HepG2 (cell line): ENCODE measurements around the gene CLHC1. TPM values are rescaled to one million over a fixed set of nuclear protein-coding genes. Genes with fewer than 3 reads are reported as not detected.

Source experiments
- ATF7-NPFF ChIP-seq: sonication (generic); formaldehyde crosslinking; IDR thresholded peaks from 2 replicates; pipeline ENCODE4 v1.8.1; 2023; ENCODE audit warnings: mild to moderate bottlenecking, low read depth, missing genetic modification reagents, moderate library complexity
- CBX1 ChIP-seq: IDR thresholded peaks from one replicate; pipeline ENCODE4 v1.6.1; 2016; ENCODE audit warnings: antibody characterized with exemption, low read depth
- CHD2 ChIP-seq: IDR thresholded peaks from 2 replicates; pipeline ENCODE4 v1.6.1; 2011; ENCODE audit warnings: low read depth, low read length, improper control_type of control experiment
- ELF1 ChIP-seq: sonication (generic); formaldehyde crosslinking; IDR thresholded peaks from 2 replicates; pipeline ENCODE4 v1.4.0; 2020; ENCODE audit warnings: missing genetic modification reagents
- ELF4 ChIP-seq: sonication (generic); formaldehyde crosslinking; IDR thresholded peaks from 2 replicates; pipeline ENCODE4 v1.5.0; 2020; ENCODE audit warnings: missing genetic modification reagents, mild to moderate bottlenecking, moderate library complexity, borderline replicate concordance
- GZF1 ChIP-seq: sonication (generic); formaldehyde crosslinking; IDR thresholded peaks from 2 replicates; pipeline ENCODE4 v1.5.1; 2020; ENCODE audit warnings: mild to moderate bottlenecking, missing genetic modification reagents
- HMGA1 ChIP-seq: sonication (generic); formaldehyde crosslinking; conservative IDR thresholded peaks from 2 replicates; pipeline ENCODE4 v1.4.0; 2020; ENCODE audit warnings: missing genetic modification reagents
- MIER2 ChIP-seq: IDR thresholded peaks from 2 replicates; pipeline ENCODE4 v1.6.1; 2016; ENCODE audit warnings: missing biosample characterization, missing genetic modification reagents
- NR1H2 ChIP-seq: sonication (generic); formaldehyde crosslinking; IDR thresholded peaks from 2 replicates; pipeline ENCODE4 v1.8.1; 2022; ENCODE audit warnings: low read depth, missing genetic modification reagents, borderline replicate concordance
- RBFOX2 ChIP-seq: fragments of 200-400 bp; formaldehyde crosslinking; IDR thresholded peaks from 2 replicates; pipeline ENCODE4 v1.6.1; 2017; ENCODE audit warnings: low read depth, mild to moderate bottlenecking, low read length
- RELA ChIP-seq: sonication (generic); formaldehyde crosslinking; IDR thresholded peaks from 2 replicates; pipeline ENCODE4 v1.4.0; 2020; ENCODE audit warnings: missing genetic modification reagents
- SCMH1 ChIP-seq: sonication (generic); formaldehyde crosslinking; IDR thresholded peaks from 2 replicates; pipeline ENCODE4 v1.9.0; 2021; ENCODE audit warnings: missing genetic modification reagents, mild to moderate bottlenecking, borderline replicate concordance
- SOX5 ChIP-seq: IDR thresholded peaks from 2 replicates; pipeline ENCODE4 v1.6.1; 2016; ENCODE audit warnings: borderline replicate concordance
- TRIM24 ChIP-seq: sonication (generic); formaldehyde crosslinking; IDR thresholded peaks from 2 replicates; pipeline ENCODE4 v1.8.0; 2022; ENCODE audit warnings: mild to moderate bottlenecking, missing genetic modification reagents
- XBP1 ChIP-seq: sonication (generic); formaldehyde crosslinking; IDR thresholded peaks from 2 replicates; pipeline ENCODE4 v1.5.0; 2020; ENCODE audit warnings: missing genetic modification reagents
- ZNF160 ChIP-seq: sonication (generic); formaldehyde crosslinking; IDR thresholded peaks from 2 replicates; pipeline ENCODE4 v1.8.0; 2022; ENCODE audit warnings: mild to moderate bottlenecking, inconsistent platforms, missing genetic modification reagents
- ZNF235 ChIP-seq: sonication (generic); formaldehyde crosslinking; IDR thresholded peaks from 2 replicates; pipeline ENCODE4 v1.8.1; 2023; ENCODE audit warnings: mild to moderate bottlenecking, missing genetic modification reagents, borderline replicate concordance
- ZNF256 ChIP-seq: sonication (generic); formaldehyde crosslinking; conservative IDR thresholded peaks from 2 replicates; pipeline ENCODE4 v1.4.0; 2020; ENCODE audit warnings: missing genetic modification reagents
- ZNF333 ChIP-seq: sonication (generic); formaldehyde crosslinking; IDR thresholded peaks from 2 replicates; pipeline ENCODE4 v1.4.0; 2020; ENCODE audit warnings: mild to moderate bottlenecking, missing genetic modification reagents, borderline replicate concordance
- ZNF451 ChIP-seq: sonication (generic); formaldehyde crosslinking; IDR thresholded peaks from 2 replicates; pipeline ENCODE4 v1.5.0; 2020; ENCODE audit warnings: mild to moderate bottlenecking, missing genetic modification reagents
- ZNF547 ChIP-seq: sonication (generic); formaldehyde crosslinking; IDR thresholded peaks from 2 replicates; pipeline ENCODE4 v1.5.1; 2020; ENCODE audit warnings: mild to moderate bottlenecking, missing genetic modification reagents
- ZNF552 ChIP-seq: sonication (generic); formaldehyde crosslinking; IDR thresholded peaks from 2 replicates; pipeline ENCODE4 v1.9.0; 2022; ENCODE audit warnings: missing genetic modification reagents, mild to moderate bottlenecking, borderline replicate concordance
- ZNF782 ChIP-seq: sonication (generic); formaldehyde crosslinking; IDR thresholded peaks from 2 replicates; pipeline ENCODE4 v1.4.0; 2020; ENCODE audit warnings: missing genetic modification reagents, mild to moderate bottlenecking, borderline replicate concordance
- polyA plus RNA-seq, 8 experiments: library from polyadenylated mRNA; depleted of rRNA in 3 of 8; stranded (reverse) in 7 of 8; unstranded in 1 of 8; fragments of >200 nt; fragmentation: Illumina TruSeq in 4 of 8; extraction: Trizol in 4 of 8; gene quantifications; 2 replicates each; pipeline versions ENCODE4 v1.2.1 to v1.2.3, GENCODE V29; 2011 to 2016; ENCODE audit warnings: low read depth in 4 of 8, missing spikeins in 1 of 8, mixed read lengths in 1 of 8; ENCODE audit not compliant: insufficient read depth in 1 of 8
- total RNA-seq, 5 experiments: library from RNA; depleted of rRNA; stranded (reverse); fragments of >200 nt; fragmentation: Illumina TruSeq; extraction: Trizol; gene quantifications; 2 replicates each; pipeline ENCODE4 v1.2.3, GENCODE V29; 2016; ENCODE audit warnings: low read depth in 1 of 5
- TF ChIP-seq, protein P1 (sequence below): sonication (generic); formaldehyde crosslinking; IDR thresholded peaks from 2 replicates; pipeline ENCODE4 v1.4.0; 2020; ENCODE audit warnings: mild to moderate bottlenecking, missing genetic modification reagents
- TF ChIP-seq, protein P2 (sequence below): sonication (generic); formaldehyde crosslinking; IDR thresholded peaks from 2 replicates; pipeline ENCODE4 v1.5.1; 2020; ENCODE audit warnings: mild to moderate bottlenecking, missing genetic modification reagents, moderate library complexity
- TF ChIP-seq, protein P3 (sequence below): sonication (generic); formaldehyde crosslinking; IDR thresholded peaks from 2 replicates; pipeline ENCODE4 v1.4.0; 2020; ENCODE audit warnings: mild to moderate bottlenecking, missing genetic modification reagents
- TF ChIP-seq, protein P4 (sequence below): sonication (generic); IDR thresholded peaks from 2 replicates; pipeline ENCODE4 v1.6.1; 2016; ENCODE audit warnings: low read depth, borderline replicate concordance

CLHC1 gene
- total and polyA plus RNA-seq, 2 of the 13 experiments (the other 11 are each of a cell fraction or from before 2014, with no cell fraction given) = 9.8 to 12.6 TPM

DNA sequence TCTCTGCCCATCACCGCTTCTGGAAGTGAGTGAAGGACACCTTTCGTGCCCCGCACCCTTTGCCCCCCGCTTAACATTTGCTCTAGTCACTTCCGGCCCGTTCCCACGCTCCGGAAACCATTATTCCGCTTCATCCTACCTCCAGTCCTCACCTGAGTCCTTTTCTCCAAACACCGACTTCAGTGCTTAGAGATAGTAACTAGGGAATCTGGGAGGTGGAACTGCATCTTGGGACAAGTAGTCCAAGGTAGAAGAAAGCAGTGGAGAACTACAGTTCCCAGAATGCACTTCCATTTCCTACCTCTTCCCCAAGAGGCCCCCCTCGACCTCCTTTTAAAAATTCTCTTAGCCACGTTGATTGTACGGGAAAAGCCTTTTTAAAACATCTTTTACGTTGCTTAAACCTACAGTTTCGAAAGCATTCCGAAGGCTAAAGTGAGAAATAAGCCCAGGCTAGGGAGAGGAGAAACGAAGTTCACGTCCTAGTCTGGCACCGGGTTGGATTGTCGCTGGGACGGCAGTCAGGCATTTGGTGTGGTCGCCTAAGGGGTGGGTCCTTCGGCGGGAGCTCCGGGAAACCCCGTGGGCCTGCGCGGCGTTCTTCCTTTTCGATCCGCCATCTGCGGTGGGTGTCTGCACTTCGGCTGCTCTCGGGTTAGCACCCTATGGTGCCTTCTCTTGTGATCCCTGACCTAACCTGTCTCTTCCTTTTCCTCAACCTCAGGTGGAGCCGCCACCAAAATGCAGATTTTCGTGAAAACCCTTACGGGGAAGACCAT is at the start of gene CLHC1, which contains the start of gene RPS27A (continued):
- TF ChIP-seq, protein P1, sequence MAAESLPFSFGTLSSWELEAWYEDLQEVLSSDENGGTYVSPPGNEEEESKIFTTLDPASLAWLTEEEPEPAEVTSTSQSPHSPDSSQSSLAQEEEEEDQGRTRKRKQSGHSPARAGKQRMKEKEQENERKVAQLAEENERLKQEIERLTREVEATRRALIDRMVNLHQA (CRISPR knock-in tag) = no peak
- TF ChIP-seq ZNF256 (CRISPR knock-in tag) = peak; percentile 87; the same call in 1 of the 2 replicates
- peak; percentile 44; the same call in 1 of the 2 replicates for TF ChIP-seq SOX5 (CRISPR knock-in tag)
- TF ChIP-seq, protein P2, sequence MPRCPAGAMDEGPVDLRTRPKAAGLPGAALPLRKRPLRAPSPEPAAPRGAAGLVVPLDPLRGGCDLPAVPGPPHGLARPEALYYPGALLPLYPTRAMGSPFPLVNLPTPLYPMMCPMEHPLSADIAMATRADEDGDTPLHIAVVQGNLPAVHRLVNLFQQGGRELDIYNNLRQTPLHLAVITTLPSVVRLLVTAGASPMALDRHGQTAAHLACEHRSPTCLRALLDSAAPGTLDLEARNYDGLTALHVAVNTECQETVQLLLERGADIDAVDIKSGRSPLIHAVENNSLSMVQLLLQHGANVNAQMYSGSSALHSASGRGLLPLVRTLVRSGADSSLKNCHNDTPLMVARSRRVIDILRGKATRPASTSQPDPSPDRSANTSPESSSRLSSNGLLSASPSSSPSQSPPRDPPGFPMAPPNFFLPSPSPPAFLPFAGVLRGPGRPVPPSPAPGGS (CRISPR knock-in tag) = peak; percentile 66
- TF ChIP-seq CHD2 = no peak; the same call in 1 of the 2 replicates
- peak; percentile 85 for TF ChIP-seq CBX1
- no peak for TF ChIP-seq ZNF451 (CRISPR knock-in tag)
- TF ChIP-seq, protein P3, sequence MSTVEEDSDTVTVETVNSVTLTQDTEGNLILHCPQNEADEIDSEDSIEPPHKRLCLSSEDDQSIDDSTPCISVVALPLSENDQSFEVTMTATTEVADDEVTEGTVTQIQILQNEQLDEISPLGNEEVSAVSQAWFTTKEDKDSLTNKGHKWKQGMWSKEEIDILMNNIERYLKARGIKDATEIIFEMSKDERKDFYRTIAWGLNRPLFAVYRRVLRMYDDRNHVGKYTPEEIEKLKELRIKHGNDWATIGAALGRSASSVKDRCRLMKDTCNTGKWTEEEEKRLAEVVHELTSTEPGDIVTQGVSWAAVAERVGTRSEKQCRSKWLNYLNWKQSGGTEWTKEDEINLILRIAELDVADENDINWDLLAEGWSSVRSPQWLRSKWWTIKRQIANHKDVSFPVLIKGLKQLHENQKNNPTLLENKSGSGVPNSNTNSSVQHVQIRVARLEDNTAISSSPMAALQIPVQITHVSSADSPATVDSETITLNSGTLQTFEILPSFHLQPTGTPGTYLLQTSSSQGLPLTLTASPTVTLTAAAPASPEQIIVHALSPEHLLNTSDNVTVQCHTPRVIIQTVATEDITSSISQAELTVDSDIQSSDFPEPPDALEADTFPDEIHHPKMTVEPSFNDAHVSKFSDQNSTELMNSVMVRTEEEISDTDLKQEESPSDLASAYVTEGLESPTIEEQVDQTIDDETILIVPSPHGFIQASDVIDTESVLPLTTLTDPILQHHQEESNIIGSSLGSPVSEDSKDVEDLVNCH = no peak
- TF ChIP-seq, protein P4, sequence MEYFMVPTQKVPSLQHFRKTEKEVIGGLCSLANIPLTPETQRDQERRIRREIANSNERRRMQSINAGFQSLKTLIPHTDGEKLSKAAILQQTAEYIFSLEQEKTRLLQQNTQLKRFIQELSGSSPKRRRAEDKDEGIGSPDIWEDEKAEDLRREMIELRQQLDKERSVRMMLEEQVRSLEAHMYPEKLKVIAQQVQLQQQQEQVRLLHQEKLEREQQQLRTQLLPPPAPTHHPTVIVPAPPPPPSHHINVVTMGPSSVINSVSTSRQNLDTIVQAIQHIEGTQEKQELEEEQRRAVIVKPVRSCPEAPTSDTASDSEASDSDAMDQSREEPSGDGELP = peak; percentile 39; the same call in 1 of the 2 replicates
- peak; percentile 72 for TF ChIP-seq MIER2
- TF ChIP-seq XBP1 (CRISPR knock-in tag) = peak; percentile 4; the same call in 1 of the 2 replicates
- no peak for TF ChIP-seq HMGA1 (CRISPR knock-in tag)
- peak; percentile 90; the same call in 1 of the 2 replicates for TF ChIP-seq ZNF782 (CRISPR knock-in tag)
- TF ChIP-seq ZNF160 (CRISPR knock-in tag) = no peak
- no peak for TF ChIP-seq NR1H2 (CRISPR knock-in tag)
- TF ChIP-seq TRIM24 = no peak
- TF ChIP-seq GZF1 (CRISPR knock-in tag) = no peak
- TF ChIP-seq ZNF547 (CRISPR knock-in tag) = peak; percentile 61; the same call in 1 of the 2 replicates
- TF ChIP-seq RBFOX2 = peak; percentile 87
- TF ChIP-seq ZNF552 (CRISPR knock-in tag) = no peak; the same call in 1 of the 2 replicates
- TF ChIP-seq ATF7-NPFF = no peak; the same call in 1 of the 2 replicates
- peak; percentile 96 for TF ChIP-seq ELF4 (CRISPR knock-in tag)
- 0 out of 2 replicates have a peak, but pooled peaks have one; percentile 19 for TF ChIP-seq ZNF235 (CRISPR knock-in tag)
- peak; percentile 36; the same call in 1 of the 2 replicates for TF ChIP-seq ZNF333 (CRISPR knock-in tag)
- peak; percentile 95 for TF ChIP-seq ELF1
- no peak for TF ChIP-seq RELA (CRISPR knock-in tag)
- no peak for TF ChIP-seq SCMH1
